BLaER1 treated with 17β-estradiol and CSF1 and Interleukin-3, amounts not matched to agents 10 nM and 100 nM (cell line): ENCODE data around the gene MTMR6.

Experiments
- H3K27ac ChIP-seq, 11 experiments: shearing (Covaris generic); formaldehyde crosslinking; 2 replicates each; pipeline ENCODE4 v1.8.1; 2022
- H3K27me3 ChIP-seq, 11 experiments: shearing (Covaris generic); formaldehyde crosslinking; 2 replicates each; pipeline ENCODE4 v1.8.1; 2022
- H3K36me3 ChIP-seq, 11 experiments: shearing (Covaris generic); formaldehyde crosslinking; 2 replicates each; pipeline ENCODE4 v1.8.1; 2022
- H3K4me1 ChIP-seq, 10 experiments: shearing (Covaris generic); formaldehyde crosslinking; 2 replicates each; pipeline ENCODE4 v1.8.1; 2022
- H3K4me2 ChIP-seq, 11 experiments: shearing (Covaris generic); formaldehyde crosslinking; 2 replicates each; pipeline ENCODE4 v1.8.1; 2022
- H3K4me3 ChIP-seq, 10 experiments: shearing (Covaris generic); formaldehyde crosslinking; 2 replicates each; pipeline ENCODE4 v1.8.1; 2022
- H3K9ac ChIP-seq, 11 experiments: shearing (Covaris generic); formaldehyde crosslinking; 2 replicates each; pipeline ENCODE4 v1.8.1; 2022
- H3K9me3 ChIP-seq, 11 experiments: shearing (Covaris generic); formaldehyde crosslinking; replicated peaks in 1 of 11; 2 replicates each; pipeline ENCODE4 v1.8.1; 2022
- H4K20me1 ChIP-seq, 11 experiments: shearing (Covaris generic); formaldehyde crosslinking; 2 replicates each; pipeline ENCODE4 v1.8.1; 2022
- Cebpa-rat ChIP-seq, 11 experiments: shearing (Covaris generic); IDR thresholded peaks; 2 replicates each; pipeline ENCODE4 v1.8.1; 2022

The MTMR6 gene

GRCh38 chr13:25306671-25307464 is 19.6 kb upstream of the MTMR6 start:
- Histone ChIP-seq H3K9ac (peak overlapping the region in 1 of 11 experiments; percentile 34; a peak in 1 of 22 replicates), H4K20me1 (peaks cover 20 to 98% (median 71%) of the 10 kb centered on the region in 11 experiments; a peak in 20 of 22 replicates), H3K4me2 (peak overlapping the region in 2 of 11 experiments; percentile 26 to 48; a peak in 3 of 22 replicates), H3K9me3 (no peaks in the 10 kb centered on the region), H3K36me3 (peaks cover 60 to 89% (median 85%) of the 10 kb centered on the region in 11 experiments), H3K27me3 (no peaks in the 10 kb centered on the region), H3K27ac (no peak overlapping the region), H3K4me1 (peaks cover 10 to 37% (median 17%) of the 10 kb centered on the region in 10 experiments; a peak in 19 of 20 replicates), H3K4me3 (no peak overlapping the region)
- no peak for TF ChIP-seq Cebpa-rat (IDR thresholded peaks at IDR 0.05)

GRCh38 chr13:25302121-25302520 is 14.8 kb upstream of the MTMR6 start:
- Histone ChIP-seq H3K9ac (peak overlapping the region; percentile 88 to 97 (median 93)), H3K27ac (peak overlapping the region; percentile 64 to 94 (median 88)), H3K4me2 (peak overlapping the region; percentile 71 to 90 (median 84)), H4K20me1 (peaks cover 20 to 56% (median 50%) of the 10 kb centered on the region in 11 experiments; a peak in 20 of 22 replicates), H3K36me3 (peaks cover 15 to 41% (median 38%) of the 10 kb centered on the region in 11 experiments; a peak in 21 of 22 replicates), H3K27me3 (no peaks in the 10 kb centered on the region), H3K9me3 (peaks cover 0 to 12% (median 6%) of the 10 kb centered on the region in 11 experiments; a peak in 8 of 22 replicates), H3K4me3 (peak overlapping the region; percentile 72 to 90 (median 84)), H3K4me1 (peaks cover 15 to 42% (median 22%) of the 10 kb centered on the region in 10 experiments)
- no peak for TF ChIP-seq Cebpa-rat (IDR thresholded peaks at IDR 0.05)

GRCh38 chr13:25301347-25302113 is 14.2 kb upstream of the MTMR6 start, which contains the start of gene NUP58:
Gene NUP58 (plus strand): TSS chr13:25301625. CDS start chr13:25301774, 149 bp downstream.
- TF ChIP-seq Cebpa-rat (IDR thresholded peaks at IDR 0.05): no peak

GRCh38 chr13:25300861-25301346 is 13.6 kb upstream of the MTMR6 start:
- peaks cover 14 to 30% (median 28%) of the 10 kb centered on the region in 11 experiments; a peak in 21 of 22 replicates for H3K36me3 ChIP-seq
- H3K9ac ChIP-seq: peak overlapping the region; percentile 88 to 97 (median 93); a peak in 21 of 22 replicates
- H3K9me3 ChIP-seq: peaks cover 0 to 12% (median 6%) of the 10 kb centered on the region in 11 experiments; a peak in 8 of 22 replicates
- peak overlapping the region; percentile 59 to 85 (median 74) for H3K4me2 ChIP-seq
- peaks cover 15 to 35% (median 22%) of the 10 kb centered on the region in 10 experiments for H3K4me1 ChIP-seq
- TF ChIP-seq Cebpa-rat (IDR thresholded peaks at IDR 0.05): no peak
- peak overlapping the region; percentile 72 to 90 (median 84); a peak in 19 of 20 replicates for H3K4me3 ChIP-seq
- no peaks in the 10 kb centered on the region for H3K27me3 ChIP-seq
- peaks cover 10 to 44% (median 38%) of the 10 kb centered on the region in 11 experiments; a peak in 19 of 22 replicates for H4K20me1 ChIP-seq
- peak overlapping the region; percentile 64 to 94 (median 88) for H3K27ac ChIP-seq

More at GRCh38 chr13:25301347-25302113, 14.2 kb upstream of the MTMR6 start, which contains the start of gene NUP58:
- Histone ChIP-seq H3K27ac (peak within 1 kb of the TSS; percentile 64 to 94 (median 88)), H3K9me3 (peaks cover 0 to 12% (median 6%) of the 10 kb centered on the region in 11 experiments; a peak in 8 of 22 replicates), H3K4me3 (peak within 1 kb of the TSS; percentile 72 to 90 (median 84)), H3K4me2 (peak within 1 kb of the TSS; percentile 71 to 90 (median 84)), H4K20me1 (peaks cover 14 to 50% (median 44%) of the 10 kb centered on the region in 11 experiments; a peak in 19 of 22 replicates), H3K4me1 (peaks cover 15 to 41% (median 22%) of the 10 kb centered on the region in 10 experiments), H3K9ac (peak within 1 kb of the TSS; percentile 88 to 97 (median 93)), H3K27me3 (no peaks in the 10 kb centered on the region), H3K36me3 (peaks cover 14 to 35% (median 33%) of the 10 kb centered on the region in 11 experiments; a peak in 21 of 22 replicates)

GRCh38 chr13:25295701-25296100 is 8.4 kb upstream of the MTMR6 start:
- peaks cover 0 to 9% (median 6%) of the 10 kb centered on the region in 11 experiments; a peak in 8 of 22 replicates for H3K9me3 ChIP-seq
- no peaks in the 10 kb centered on the region for H4K20me1 ChIP-seq
- no peak overlapping the region for H3K4me2 ChIP-seq
- H3K4me1 ChIP-seq: peaks cover 13 to 26% (median 16%) of the 10 kb centered on the region in 10 experiments
- H3K36me3 ChIP-seq: no peaks in the 10 kb centered on the region
- no peak overlapping the region for H3K4me3 ChIP-seq
- H3K27ac ChIP-seq: no peak overlapping the region
- no peak for TF ChIP-seq Cebpa-rat (IDR thresholded peaks at IDR 0.05)
- H3K27me3 ChIP-seq: no peaks in the 10 kb centered on the region
- H3K9ac ChIP-seq: no peak overlapping the region

GRCh38 chr13:25295228-25295627 is 7.9 kb upstream of the MTMR6 start:
- Histone ChIP-seq H3K4me1 (peaks cover 11 to 31% (median 15%) of the 10 kb centered on the region in 10 experiments), H3K36me3 (no peaks in the 10 kb centered on the region), H3K9ac (no peak overlapping the region), H3K4me2 (no peak overlapping the region), H4K20me1 (no peaks in the 10 kb centered on the region), H3K4me3 (no peak overlapping the region), H3K27ac (no peak overlapping the region), H3K9me3 (peaks cover 0 to 6% (median 2%) of the 10 kb centered on the region in 11 experiments; a peak in 7 of 22 replicates), H3K27me3 (no peaks in the 10 kb centered on the region)
- no peak for TF ChIP-seq Cebpa-rat (IDR thresholded peaks at IDR 0.05)

GRCh38 chr13:25292301-25292700 is 5.0 kb upstream of the MTMR6 start:
- Histone ChIP-seq H3K27me3 (no peaks in the 10 kb centered on the region), H4K20me1 (no peaks in the 10 kb centered on the region), H3K36me3 (no peaks in the 10 kb centered on the region), H3K4me3 (no peak overlapping the region; a peak in 1 of 20 replicates), H3K9ac (peak overlapping the region in 5 of 11 experiments; percentile 32 to 64 (median 52); a peak in 7 of 22 replicates), H3K27ac (peak overlapping the region in 10 of 11 experiments; percentile 2 to 80 (median 54); a peak in 14 of 22 replicates), H3K4me1 (peaks cover 16 to 56% (median 20%) of the 10 kb centered on the region in 10 experiments), H3K4me2 (peak overlapping the region; percentile 4 to 82 (median 43); a peak in 17 of 22 replicates), H3K9me3 (no peaks in the 10 kb centered on the region)
- TF ChIP-seq Cebpa-rat (IDR thresholded peaks at IDR 0.05): no peak

GRCh38 chr13:25291691-25292090 is 4.4 kb upstream of the MTMR6 start:
- Histone ChIP-seq H3K27ac (peak overlapping the region in 9 of 11 experiments; percentile 2 to 80 (median 69); a peak in 14 of 22 replicates), H4K20me1 (no peaks in the 10 kb centered on the region), H3K9me3 (no peaks in the 10 kb centered on the region), H3K4me3 (no peak overlapping the region), H3K9ac (peak overlapping the region in 4 of 11 experiments; percentile 45 to 64 (median 50); a peak in 6 of 22 replicates), H3K4me2 (peak overlapping the region in 10 of 11 experiments; percentile 4 to 82 (median 44); a peak in 13 of 22 replicates), H3K27me3 (no peaks in the 10 kb centered on the region), H3K4me1 (peaks cover 16 to 56% (median 20%) of the 10 kb centered on the region in 10 experiments), H3K36me3 (no peaks in the 10 kb centered on the region)
- TF ChIP-seq Cebpa-rat (IDR thresholded peaks at IDR 0.05): no peak
